COLO668 (cell line): Measurements from ENCODE around the gene GABRG3.

Experiments
- DNase-seq: peaks from one replicate; lab custom pipeline; 2025; ENCODE audit not compliant: unreplicated experiment; lab: John Stamatoyannopoulos, UW

The GABRG3 gene

GRCh38 chr15:27061739-27062138, 90.8 kb downstream of the GABRG3 start:
- peak; percentile 53 for DNase-seq

- DNase-seq, result peak; percentile 57
Measured at GRCh38 chr15:27062951-27063350, 92.0 kb downstream of the GABRG3 start.

DNA sequence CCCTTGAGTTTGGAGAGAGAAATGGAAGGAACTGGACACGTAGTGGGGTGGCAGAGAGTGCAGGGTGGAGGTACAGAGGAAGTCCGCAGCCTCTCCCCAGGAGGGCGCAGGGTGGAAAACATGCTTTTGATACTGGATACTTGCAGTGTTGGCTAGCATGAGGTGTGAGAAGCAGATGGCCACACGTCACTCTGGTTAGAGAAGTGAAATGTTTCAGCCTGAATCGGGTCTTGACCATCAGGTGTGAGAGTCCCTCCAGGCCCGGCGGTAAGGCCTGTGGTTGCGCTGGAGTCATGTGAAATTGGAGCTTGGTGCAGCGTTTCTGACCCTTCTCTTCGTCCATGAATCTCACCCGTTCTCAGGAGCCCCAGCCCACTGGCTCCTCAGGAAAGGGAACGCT, 93.1 kb downstream of the GABRG3 start:
- DNase-seq, result no peak

GRCh38 chr15:27065151-27065550, 94.2 kb downstream of the GABRG3 start:
- DNase-seq, result no peak

DNA sequence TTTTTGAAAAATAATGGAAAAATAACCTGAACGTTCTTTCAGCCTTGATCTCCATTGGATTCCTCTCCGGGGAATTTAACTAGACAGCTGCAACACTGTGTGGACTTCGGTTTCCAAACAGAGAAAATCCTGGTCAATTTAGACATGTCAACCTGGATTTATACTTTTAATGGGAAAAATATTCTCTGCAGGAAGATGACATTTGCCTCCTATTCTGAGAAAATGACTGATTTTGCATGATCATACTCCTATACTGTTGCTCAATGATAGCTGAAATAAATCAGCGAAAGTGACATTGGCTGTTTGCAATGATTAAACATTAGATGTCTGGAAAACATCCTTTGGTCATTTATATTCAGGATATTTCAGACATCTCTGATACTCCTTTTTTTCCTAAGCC, 94.8 kb downstream of the GABRG3 start:
- DNase-seq, result no peak

DNA sequence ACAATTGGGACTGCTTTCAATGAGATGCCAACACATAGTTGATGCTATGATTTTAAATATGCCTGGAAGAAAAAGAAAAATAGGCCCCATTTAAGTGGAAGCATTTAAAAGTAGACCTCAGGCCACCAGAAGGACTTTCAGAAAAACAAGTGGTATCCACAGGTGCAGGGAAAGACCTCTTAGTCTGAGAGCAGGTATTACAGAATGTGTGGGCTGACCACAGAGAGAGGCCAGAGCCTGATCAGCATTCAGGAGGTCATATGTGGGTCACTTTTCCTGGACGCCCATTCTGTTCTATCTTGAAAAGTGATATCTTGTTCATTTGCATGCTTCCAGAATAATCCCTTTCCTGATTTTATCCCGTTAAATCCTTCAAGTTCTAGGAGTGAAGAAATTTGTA, 95.5 kb downstream of the GABRG3 start:
- DNase-seq, result no peak

DNA sequence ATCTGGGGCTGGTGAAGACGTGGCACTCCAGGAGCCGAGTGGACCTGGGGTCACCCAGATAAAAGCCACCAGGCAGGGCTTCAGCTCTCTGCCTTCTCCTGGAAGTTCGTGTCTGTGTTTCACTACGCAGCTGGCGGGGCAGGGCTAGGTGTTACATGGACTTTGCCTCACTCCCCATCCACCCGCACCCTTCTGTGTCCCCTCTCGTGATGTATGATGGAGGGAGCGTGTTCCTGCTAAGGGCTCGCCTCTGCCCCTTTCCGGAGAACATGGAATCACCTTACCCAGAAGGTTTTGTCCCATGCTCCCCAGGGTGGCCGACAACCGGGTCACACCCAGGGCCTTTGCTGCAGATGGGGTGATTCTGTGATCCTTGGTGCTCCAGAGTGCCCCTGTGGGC, 96.2 kb downstream of the GABRG3 start:
- DNase-seq, result no peak

GRCh38 chr15:27070841-27071240, 99.9 kb downstream of the GABRG3 start:
- DNase-seq, result peak; percentile 24

DNA sequence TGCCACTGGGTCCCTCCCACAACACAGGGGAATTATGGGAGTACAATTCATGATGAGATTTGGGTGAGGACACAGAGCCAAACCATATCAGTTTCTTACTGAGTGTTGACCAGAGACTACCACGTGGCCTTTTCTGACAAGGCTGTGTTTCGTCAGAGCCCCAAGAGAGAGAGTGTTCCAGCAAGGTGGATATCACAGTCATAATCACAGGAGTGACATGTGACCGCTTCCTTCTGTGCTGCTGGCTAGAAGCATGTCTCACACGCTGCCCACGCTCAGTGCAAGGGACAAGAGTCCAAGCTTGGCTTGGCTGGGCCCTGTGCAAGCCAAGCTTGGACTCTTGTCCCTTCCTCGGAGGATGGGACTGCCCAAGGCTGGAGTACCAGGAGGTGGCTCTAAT, 103.2 kb downstream of the GABRG3 start:
- no peak for DNase-seq

DNA sequence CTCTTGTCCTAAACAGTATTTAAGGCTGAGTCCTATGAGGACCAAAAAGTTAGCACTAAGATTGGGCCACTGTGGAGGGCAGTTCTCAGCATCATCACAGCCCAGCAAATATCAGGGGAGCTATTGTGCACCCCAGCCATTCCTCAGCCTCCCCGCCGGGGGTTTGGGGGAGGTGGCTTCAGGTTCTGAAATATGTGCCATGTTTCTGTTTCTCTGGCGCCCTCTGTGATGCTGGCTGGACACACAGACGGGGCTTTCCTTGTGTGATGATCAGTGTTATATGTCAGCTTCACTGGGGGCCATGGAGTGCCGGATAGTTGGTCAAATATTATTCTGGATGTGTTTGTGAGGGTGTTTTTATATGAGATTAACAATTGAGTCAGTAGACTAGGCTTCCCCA, 106.8 kb downstream of the GABRG3 start:
- no peak for DNase-seq

GRCh38 chr15:27081676-27082418, 110.9 kb downstream of the GABRG3 start:
- no peak for DNase-seq

- DNase-seq, result no peak
Measured at GRCh38 chr15:27082526-27082925, 111.5 kb downstream of the GABRG3 start.

DNA sequence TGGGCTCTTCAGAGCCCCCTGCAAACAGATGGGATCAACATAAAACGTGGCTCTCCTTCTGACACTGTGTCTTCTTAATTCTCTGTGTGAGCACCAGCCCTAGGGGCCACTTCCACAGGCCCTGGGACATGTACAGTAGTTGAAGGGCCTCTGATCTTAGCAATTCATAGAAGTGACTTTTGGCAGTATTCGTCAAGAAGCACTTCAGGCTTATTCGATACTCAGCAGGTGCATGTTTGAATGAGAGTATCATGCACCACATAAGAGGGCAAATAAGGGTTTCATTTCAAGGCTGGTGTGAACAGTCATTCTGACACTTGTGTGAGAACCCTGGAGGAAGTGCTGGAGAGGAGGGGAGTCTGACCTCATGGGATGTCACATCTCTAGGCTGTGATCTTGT, 113.9 kb downstream of the GABRG3 start:
- DNase-seq, result no peak

- DNase-seq, result no peak
Measured at GRCh38 chr15:27086149-27086548, 115.2 kb downstream of the GABRG3 start.

DNA sequence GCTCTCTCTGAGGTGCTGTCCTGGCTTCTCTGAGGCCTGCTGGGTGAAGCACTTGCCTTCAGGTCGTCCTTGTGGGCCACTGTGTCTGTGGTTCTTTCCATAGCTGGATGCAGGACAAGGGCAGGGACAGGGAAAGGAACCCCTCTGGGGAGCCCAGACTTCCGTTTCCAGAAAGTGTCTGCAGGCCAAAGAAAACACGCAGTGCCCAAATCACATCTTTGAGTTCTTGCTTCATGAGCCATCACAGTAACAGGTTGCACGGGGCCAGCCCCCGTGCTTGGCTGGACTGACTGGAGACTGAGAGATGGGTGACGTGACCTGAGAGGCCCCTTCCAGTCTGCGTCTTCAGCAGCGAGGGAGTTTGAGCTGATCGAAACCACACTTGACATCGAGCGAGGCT, 115.8 kb downstream of the GABRG3 start:
- DNase-seq, result no peak

DNA sequence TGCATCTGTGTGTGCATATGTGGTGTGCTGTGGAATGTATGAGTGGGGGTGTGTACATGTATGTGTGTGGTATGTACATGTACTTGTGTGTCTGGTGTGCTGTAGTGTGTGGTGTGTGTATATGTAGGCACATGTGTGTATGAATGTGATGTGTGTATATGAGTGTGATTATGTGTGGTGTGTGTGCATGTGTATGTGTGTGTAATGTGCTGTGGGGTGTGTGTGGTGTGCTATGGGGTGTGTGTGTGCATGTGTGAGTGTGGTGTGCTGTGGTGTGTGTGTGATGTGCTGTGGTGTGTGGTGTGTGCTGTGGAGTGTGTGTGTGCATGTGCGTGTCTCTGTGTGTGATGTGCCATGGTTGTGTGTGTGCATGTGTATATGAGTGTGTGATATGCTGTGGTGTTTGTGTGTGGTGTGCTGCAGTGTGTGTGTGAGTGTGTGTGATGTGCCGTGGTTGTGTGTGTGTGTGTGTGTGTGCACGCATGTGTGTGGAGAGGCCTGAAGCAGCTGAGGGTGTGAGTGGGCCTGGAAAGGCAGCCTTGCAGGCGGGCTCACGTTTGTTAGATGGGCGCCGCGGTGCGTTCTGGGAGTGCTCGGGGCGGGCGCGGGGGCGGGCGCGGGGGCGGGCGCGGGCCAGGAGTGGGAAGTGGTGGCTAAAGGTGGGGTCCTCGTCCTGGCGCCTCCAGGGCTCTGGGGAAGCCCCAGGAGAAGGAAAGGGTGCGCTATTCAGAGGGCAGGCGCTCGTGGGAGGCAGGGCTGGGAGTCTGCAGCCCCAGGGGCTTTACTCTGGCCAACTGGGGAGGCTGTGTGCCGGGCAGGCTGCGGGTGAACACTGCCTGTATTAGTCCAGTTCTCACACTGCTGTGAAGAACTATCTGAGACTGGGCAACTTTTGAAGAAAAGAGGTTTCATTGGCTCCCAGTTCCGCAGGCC, 116.9 kb downstream of the GABRG3 start:
- DNase-seq, result no peak

- no peak for DNase-seq
Measured at GRCh38 chr15:27088584-27089232, 117.7 kb downstream of the GABRG3 start.

- no peak for DNase-seq
Measured at GRCh38 chr15:27089233-27089586, 118.2 kb downstream of the GABRG3 start.

GRCh38 chr15:27089676-27090075, 118.7 kb downstream of the GABRG3 start:
- no peak for DNase-seq

DNA sequence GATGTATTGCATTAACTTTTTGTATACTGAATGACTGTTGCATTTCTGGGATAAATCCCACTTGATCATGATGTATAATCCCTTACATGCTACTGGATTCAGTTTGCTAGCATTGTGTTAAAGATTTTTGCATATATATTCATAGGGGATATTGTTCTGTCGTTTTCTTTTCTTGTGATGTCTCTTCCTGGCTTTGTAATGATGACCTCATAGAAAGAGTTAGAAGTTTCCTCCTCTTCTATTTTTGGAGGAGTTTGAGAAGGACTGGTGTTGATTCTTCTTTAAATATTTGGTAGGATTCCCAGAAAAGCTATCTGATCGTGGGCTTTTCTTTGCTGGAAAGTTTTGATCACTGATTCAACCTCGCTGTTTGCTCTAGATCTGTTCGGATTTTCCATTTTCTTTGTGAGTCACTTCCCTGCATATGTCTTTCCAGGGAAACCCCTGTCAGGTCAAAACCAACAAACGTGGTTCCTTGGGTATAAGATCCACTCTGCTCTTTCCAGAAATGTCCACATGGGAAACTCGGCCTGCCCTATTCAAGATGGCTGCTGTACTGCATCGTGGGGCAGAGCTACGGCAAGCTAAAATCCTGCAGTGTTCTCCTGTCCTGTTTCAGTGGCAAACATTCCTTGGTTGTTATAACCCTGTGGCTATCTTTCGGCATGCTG, 120.4 kb downstream of the GABRG3 start:
- DNase-seq, result no peak

DNA sequence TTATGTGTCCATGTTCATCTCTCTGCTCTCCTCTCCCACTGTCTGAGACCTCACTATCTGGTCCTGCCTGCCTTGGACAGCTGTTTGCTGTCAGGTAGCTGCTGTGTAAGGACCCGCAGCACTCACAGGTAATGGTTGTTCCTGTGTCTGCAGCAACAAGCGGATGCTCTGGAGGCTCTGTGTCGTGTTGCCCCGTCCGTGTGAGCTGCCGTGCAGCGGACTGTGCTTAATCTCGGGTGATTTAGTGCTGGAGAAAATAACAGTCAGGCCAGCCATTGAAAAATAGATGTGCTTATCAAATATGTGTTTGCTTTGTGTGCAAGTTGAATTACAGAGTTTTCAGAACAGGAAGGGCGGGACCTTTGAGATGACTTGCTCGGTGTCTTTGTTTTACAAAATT, 121.4 kb downstream of the GABRG3 start:
- DNase-seq, result no peak
